A673 (cell line): ENCODE data around the gene KIFAP3. TPM values are rescaled to one million over a fixed set of nuclear protein-coding genes. Genes with fewer than 3 reads are reported as not detected.
"Not testable (repeated sequence)": the region's sequence is repeated elsewhere in the genome, so short reads cannot be mapped to it uniquely, and the experiment has no call there.

Source experiments
- BruUV-seq: library from RNA; stranded (reverse); fragments of 400-500 nt; replicated peaks from 2 replicates; lab custom pipeline; 2021; lab: Mats Ljungman, UMichigan
- CTCF ChIA-PET: fragments of 300-600 bp; sonication (Branson Sonifier 250); formaldehyde crosslinking; loops from one replicate; lab custom pipeline; 2022; ENCODE audit warnings: antibody characterized with exemption; lab: Charles Lee
- POLR2A ChIA-PET: fragments of 300-600 bp; sonication (Branson Sonifier 250); formaldehyde crosslinking; loops from one replicate; lab custom pipeline; 2022; ENCODE audit warnings: antibody characterized with exemption; ENCODE audit not compliant: low non-redundant PET; lab: Charles Lee
- DNase-seq: peaks from one replicate; pipeline ENCODE4 v3.0.0-alpha.2; 2015; ENCODE audit warnings: low spot score
- H3K27ac ChIP-seq: fragments of 200-600 bp; sonication (generic); 2 replicates; pipeline ENCODE4 v1.5.1; 2016; ENCODE audit warnings: mixed run types, low read depth, mild to moderate bottlenecking, mixed read lengths, antibody characterized with exemption, low read length; ENCODE audit not compliant: poor library complexity, severe bottlenecking
- H3K27me3 ChIP-seq: fragments of 200-600 bp; sonication (generic); replicated peaks from 2 replicates; pipeline ENCODE4 v1.6.1; 2017; ENCODE audit warnings: mixed run types, low read depth, mild to moderate bottlenecking, mixed read lengths, antibody characterized with exemption, low read length; ENCODE audit not compliant: insufficient read depth, poor library complexity
- H3K36me3 ChIP-seq: fragments of 200-600 bp; sonication (generic); 2 replicates; pipeline ENCODE4 v1.6.1; 2016; ENCODE audit warnings: mixed run types, mild to moderate bottlenecking, mixed read lengths, antibody characterized with exemption, low read length; ENCODE audit not compliant: insufficient read depth, poor library complexity, severe bottlenecking
- H3K4me1 ChIP-seq: fragments of 200-600 bp; sonication (generic); 2 replicates; pipeline ENCODE4 v1.6.1; 2017; ENCODE audit warnings: mixed run types, mild to moderate bottlenecking, mixed read lengths, antibody characterized with exemption, low read length; ENCODE audit not compliant: insufficient read depth, poor library complexity, severe bottlenecking
- H3K4me3 ChIP-seq: fragments of 200-600 bp; sonication (generic); 2 replicates; pipeline ENCODE4 v1.5.1; 2016; ENCODE audit warnings: low read depth, mixed run types, mild to moderate bottlenecking, mixed read lengths, low read length; ENCODE audit not compliant: poor library complexity, severe bottlenecking
- H3K9me3 ChIP-seq: fragments of 200-600 bp; sonication (generic); 2 replicates; pipeline ENCODE4 v1.6.1; 2016; ENCODE audit warnings: mixed run types, low read depth, mild to moderate bottlenecking, mixed read lengths, antibody characterized with exemption, low read length; ENCODE audit not compliant: poor library complexity, severe bottlenecking
- CTCF ChIP-seq: fragments of 300-800, 200-600 bp; sonication (generic); conservative IDR thresholded peaks from 2 replicates; pipeline ENCODE4 v1.5.1; 2017; ENCODE audit warnings: low read depth, mild to moderate bottlenecking, antibody characterized with exemption, low read length, moderate library complexity, mixed read lengths
- EZH2 ChIP-seq: fragments of 200-600 bp; sonication (generic); IDR thresholded peaks from 2 replicates; pipeline ENCODE4 v1.6.1; 2017; ENCODE audit warnings: borderline replicate concordance, low read depth, mild to moderate bottlenecking, mixed read lengths, antibody characterized with exemption, low read length; ENCODE audit not compliant: poor library complexity, severe bottlenecking
- intact Hi-C: fragments of 100-400 bp; cut with micrococcal nuclease; formaldehyde crosslinking; loops from one replicate; pipeline ENCODE4 v1.10.0; 2022; ENCODE audit not compliant: unreplicated experiment
- total RNA-seq: library from RNA; stranded (reverse); gene quantifications from 2 replicates; pipeline ENCODE4 v1.2.3, GENCODE V29; 2021

The KIFAP3 gene
- total RNA-seq, 1 experiment from 2014 or later: 12.7 TPM

DNA sequence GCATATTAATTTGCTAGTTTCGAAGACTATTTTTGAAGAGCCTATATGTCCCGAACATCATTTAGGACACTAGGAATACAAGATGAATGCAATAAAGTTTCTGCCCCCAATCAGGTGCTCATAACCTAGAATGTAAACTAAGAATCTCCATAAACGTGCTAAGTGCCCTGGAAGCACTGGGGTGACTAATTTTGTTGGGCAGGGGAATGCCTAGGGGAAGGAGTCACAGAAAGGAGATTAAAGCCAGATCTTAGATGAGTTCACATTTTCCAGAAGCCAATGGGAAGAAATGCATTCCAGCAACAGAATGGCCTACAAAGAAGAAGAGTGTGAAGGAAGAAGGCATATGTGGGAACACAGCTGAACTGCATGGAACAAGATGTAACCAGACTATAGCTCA lies 200.3 kb downstream of the KIFAP3 start:
- ChIA-PET POLR2A (no interaction called here), CTCF (no interaction called here)
- Histone ChIP-seq H3K27ac (no peak overlapping the region), H3K36me3 (peaks cover 33% of the 10 kb centered on the region), H3K4me1 (no peaks in the 10 kb centered on the region), H3K4me3 (no peak overlapping the region), H3K27me3 (no peaks in the 10 kb centered on the region), H3K9me3 (no peaks in the 10 kb centered on the region)
- intact Hi-C loops: no loop called here
- BruUV-seq: no TSS peak
- DNase-seq: no peak
- TF ChIP-seq EZH2 (no peak), CTCF (no peak)

GRCh38 chr1:169873582-169874199 lies 200.8 kb downstream of the KIFAP3 start:
- Histone ChIP-seq H3K4me1 (no peaks in the 10 kb centered on the region), H3K4me3 (no peak overlapping the region), H3K27ac (no peak overlapping the region), H3K27me3 (no peaks in the 10 kb centered on the region), H3K36me3 (peaks cover 35% of the 10 kb centered on the region), H3K9me3 (no peaks in the 10 kb centered on the region)
- TF ChIP-seq EZH2: no peak
- TF ChIP-seq CTCF: no peak
- POLR2A ChIA-PET: no interaction called here
- CTCF ChIA-PET: no interaction called here
- intact Hi-C loops: no loop called here
- DNase-seq: no peak
- BruUV-seq: no TSS peak

DNA sequence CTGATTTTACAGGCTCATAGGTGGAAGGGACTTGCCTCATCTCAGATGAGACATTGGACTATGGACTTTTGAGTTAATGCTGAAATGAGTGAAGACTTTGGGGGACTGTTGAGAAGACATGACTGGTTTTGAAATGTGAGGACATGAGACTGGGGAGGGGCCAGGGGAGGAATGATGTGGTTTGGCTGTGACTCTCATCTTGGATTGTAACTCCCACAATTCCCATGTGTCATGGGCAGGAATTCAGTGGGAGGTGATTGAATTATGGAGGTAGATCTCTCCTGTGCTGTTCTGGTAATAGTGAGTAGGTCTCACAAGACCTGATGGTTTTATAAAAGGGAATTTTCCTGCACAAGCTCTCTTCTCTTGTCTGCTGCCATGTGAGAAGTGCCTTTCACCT lies 201.6 kb downstream of the KIFAP3 start:
- intact Hi-C loops: no loop called here
- no peaks in the 10 kb centered on the region for H3K9me3 ChIP-seq
- H3K27me3 ChIP-seq: no peaks in the 10 kb centered on the region
- TF ChIP-seq CTCF (no peak), EZH2 (no peak)
- ChIA-PET CTCF (no interaction called here), POLR2A (no interaction called here)
- H3K36me3 ChIP-seq: peaks cover 35% of the 10 kb centered on the region
- no peak for DNase-seq
- no TSS peak for BruUV-seq
- H3K4me1 ChIP-seq: no peaks in the 10 kb centered on the region
- H3K27ac ChIP-seq: no peak overlapping the region
- no peak overlapping the region for H3K4me3 ChIP-seq

DNA sequence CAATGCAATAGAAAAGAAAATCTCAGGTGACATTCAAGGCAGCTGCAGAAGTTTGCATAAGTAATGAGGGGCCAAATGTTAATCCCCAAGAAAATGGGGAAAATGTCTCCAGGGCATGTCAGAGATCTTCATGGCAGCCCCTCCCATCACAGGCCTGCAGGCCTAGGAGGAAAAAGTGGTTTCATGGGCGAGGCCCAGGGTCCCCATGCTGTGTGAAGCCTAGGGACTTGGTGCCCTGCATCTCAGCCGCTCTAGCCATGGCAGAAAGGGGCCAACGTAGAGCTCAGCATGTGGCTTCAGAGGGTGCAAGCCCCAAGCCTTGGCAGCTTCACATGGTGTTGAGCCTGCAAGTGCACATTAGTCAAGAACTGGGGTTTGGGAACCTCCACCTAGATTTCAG lies 202.5 kb downstream of the KIFAP3 start:
- H3K27me3 ChIP-seq, H3K4me3 ChIP-seq, H3K27ac ChIP-seq, DNase-seq, intact Hi-C loops, CTCF ChIA-PET, POLR2A ChIA-PET, H3K4me1 ChIP-seq, H3K9me3 ChIP-seq, BruUV-seq: not testable (repeated sequence)
- peaks cover 36% of the 10 kb centered on the region for H3K36me3 ChIP-seq
